NCI-H1930 (cell line): ENCODE results near the gene IKZF3.
"Not testable (repeated sequence)": the region's sequence is repeated elsewhere in the genome, so short reads cannot be mapped to it uniquely, and the experiment has no call there.

Source experiments
- DNase-seq, 2 experiments: peaks; one replicate each; lab custom pipeline; 2025; lab: John Stamatoyannopoulos, UW

IKZF3 gene

DNA sequence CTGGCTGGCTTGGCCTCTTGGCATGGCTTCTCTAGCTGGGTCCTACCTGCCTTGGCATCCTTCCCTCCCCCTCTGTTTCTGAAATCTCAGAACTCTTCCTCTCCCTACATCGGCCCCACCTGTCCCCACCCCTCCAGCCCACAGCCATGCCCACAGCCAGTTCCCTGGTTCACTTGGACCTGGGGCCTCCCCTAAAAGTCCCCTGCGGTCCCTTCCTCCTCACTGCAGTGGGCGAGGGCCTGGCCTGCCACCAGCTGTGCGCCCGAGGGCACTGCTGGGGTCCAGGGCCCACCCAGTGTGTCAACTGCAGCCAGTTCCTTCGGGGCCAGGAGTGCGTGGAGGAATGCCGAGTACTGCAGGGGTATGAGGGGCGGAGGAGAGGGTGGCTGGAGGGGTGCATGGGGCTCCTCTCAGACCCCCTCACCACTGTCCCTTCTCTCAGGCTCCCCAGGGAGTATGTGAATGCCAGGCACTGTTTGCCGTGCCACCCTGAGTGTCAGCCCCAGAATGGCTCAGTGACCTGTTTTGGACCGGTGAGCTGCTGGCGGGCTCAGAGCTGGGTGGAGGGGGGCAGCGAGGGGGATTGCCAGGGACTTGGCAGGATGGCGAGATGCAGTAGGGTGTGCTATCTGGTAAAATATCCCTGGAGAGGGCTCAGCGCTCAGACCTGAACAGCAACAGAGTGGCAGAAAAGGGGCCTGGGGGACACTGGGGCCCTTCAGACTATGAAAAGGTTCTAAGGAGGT is 147.9 kb downstream of the IKZF3 start:
- no peak for DNase-seq

DNA sequence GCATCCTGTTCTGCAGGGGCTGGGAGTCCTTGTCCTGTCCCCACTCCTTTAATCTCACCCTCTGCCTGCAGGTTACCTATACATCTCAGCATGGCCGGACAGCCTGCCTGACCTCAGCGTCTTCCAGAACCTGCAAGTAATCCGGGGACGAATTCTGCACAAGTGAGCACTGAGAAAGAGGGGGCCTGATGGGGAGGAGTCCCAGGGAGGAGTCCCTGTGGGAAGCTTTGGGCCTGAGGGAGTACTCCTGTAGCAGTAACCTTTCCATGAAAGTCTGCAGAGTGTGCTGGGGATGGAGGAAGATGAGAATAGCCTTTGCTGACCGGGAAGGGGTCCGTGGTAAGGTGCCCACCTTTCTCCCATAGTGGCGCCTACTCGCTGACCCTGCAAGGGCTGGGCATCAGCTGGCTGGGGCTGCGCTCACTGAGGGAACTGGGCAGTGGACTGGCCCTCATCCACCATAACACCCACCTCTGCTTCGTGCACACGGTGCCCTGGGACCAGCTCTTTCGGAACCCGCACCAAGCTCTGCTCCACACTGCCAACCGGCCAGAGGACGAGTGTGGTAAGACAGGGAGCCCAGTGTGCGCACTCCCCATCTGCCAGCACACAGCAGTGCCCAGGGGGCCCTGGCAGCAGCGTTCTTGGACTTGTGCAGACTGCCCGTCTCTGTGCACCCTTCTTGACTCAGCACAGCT is 148.6 kb downstream of the IKZF3 start:
- DNase-seq = no peak

DNA sequence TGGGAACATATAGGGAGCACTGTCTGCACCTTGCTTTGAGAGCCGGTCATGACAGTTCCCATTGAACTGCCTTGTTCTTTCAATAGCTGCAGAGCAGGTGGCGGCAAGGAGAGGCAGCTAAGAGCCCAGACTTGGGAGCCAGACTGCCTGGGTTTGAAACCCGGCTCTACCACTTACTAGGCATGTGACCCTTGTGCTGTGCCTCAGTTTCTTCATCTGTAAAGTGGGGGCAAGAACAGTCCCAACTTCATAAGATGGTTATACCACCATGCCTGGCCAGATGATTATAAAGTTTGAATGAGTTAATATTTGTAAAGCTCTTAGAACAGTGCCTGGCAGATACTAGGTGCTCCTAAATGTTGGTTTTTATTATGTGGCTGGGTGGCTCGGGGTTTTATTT is 149.9 kb downstream of the IKZF3 start:
- no peak for DNase-seq

DNA sequence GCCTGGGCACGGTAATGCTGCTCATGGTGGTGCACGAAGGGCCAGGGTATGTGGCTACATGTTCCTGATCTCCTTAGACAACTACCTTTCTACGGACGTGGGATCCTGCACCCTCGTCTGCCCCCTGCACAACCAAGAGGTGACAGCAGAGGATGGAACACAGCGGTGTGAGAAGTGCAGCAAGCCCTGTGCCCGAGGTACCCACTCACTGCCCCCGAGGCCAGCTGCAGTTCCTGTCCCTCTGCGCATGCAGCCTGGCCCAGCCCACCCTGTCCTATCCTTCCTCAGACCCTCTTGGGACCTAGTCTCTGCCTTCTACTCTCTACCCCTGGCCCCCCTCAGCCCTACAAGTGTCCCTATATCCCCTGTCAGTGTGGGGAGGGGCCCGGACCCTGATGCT is 152.3 kb downstream of the IKZF3 start:
- DNase-seq = no peak

- DNase-seq = not testable (repeated sequence)
Observed at GRCh38 chr17:39711071-39711470, 153.0 kb downstream of the IKZF3 start.

GRCh38 chr17:39709998-39710964 is 153.8 kb downstream of the IKZF3 start:
- no peak for DNase-seq

- DNase-seq = no peak
Observed at GRCh38 chr17:39709319-39709997, 154.7 kb downstream of the IKZF3 start.
